Measurements from ENCODE around the gene NRG3. TPM values are rescaled to one million over a fixed set of nuclear protein-coding genes. Genes with fewer than 3 reads are reported as not detected.
"Not testable (repeated sequence)": the region's sequence is repeated elsewhere in the genome, so short reads cannot be mapped to it uniquely, and the experiment has no call there.

NRG3 gene
- total RNA-seq, 1 experiment from 2014 or later, result 0.62 TPM

DNA sequence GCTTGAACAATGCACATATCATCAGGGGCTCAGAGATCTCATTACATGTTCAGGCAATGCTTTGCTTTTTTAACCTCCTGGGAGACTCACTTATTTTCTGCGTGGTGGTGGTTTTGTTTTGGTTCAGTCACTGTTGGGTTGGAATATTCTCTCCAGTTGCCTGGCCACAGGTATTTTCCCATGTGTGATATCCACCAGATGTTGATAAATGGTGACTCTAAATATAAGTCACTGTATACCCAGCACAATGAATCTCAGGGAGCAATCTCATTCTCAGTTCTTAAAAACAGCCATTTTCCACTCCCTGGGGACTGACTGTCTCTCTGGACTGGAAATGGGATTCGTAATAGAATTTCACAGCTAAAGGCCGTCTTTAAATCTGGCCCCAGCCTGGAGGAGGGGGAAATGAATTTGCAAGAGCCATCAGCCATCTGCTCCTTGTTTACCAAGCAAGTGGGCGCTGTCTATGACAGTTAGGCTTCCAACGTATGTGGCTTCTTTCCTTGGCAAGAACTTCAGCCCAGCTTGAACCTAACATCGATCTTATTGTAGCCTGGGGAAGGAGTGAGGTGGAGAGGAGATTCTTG, 1106.2 kb downstream of the NRG3 start:
- DNase-seq, result no peak
- Histone ChIP-seq H3K36me3 (replicated peaks; ENCODE audit: control insufficient read depth, insufficient read depth, low read length) (no peaks in the 10 kb centered on the region), H3K27me3 (ENCODE audit: control insufficient read depth, insufficient read depth, low read length) (no peaks in the 10 kb centered on the region), H3K4me3 (ENCODE audit: insufficient read depth, low read depth, low read length) (no peak overlapping the region)

DNA sequence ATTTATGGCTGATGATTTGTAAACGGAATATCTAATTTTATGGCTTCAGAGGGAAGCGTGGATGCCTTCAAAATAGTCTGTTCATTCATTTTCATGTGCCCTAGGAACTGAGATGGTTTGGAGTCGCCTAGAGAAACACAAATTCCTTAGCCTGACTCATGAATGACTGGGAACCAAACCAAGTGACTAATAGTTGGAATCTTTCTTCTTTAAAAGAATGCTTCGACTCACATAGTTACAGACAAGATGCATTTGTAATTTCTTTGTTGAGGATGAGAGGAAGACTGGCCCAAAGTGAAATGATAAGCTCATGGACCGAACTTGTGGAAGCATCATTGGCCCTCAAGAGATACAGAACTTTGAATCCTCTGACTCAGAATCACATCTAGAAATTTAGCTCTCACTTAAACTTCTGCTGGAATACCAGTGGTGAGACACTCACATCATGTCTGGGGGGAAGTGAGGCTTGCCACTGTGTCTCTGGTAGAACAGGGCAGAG, 1107.2 kb downstream of the NRG3 start:
- no peak for DNase-seq
- Histone ChIP-seq H3K27me3 (ENCODE audit: control insufficient read depth, insufficient read depth, low read length) (no peaks in the 10 kb centered on the region), H3K4me3 (ENCODE audit: insufficient read depth, low read depth, low read length) (no peak overlapping the region), H3K36me3 (replicated peaks; ENCODE audit: control insufficient read depth, insufficient read depth, low read length) (no peaks in the 10 kb centered on the region)

DNA sequence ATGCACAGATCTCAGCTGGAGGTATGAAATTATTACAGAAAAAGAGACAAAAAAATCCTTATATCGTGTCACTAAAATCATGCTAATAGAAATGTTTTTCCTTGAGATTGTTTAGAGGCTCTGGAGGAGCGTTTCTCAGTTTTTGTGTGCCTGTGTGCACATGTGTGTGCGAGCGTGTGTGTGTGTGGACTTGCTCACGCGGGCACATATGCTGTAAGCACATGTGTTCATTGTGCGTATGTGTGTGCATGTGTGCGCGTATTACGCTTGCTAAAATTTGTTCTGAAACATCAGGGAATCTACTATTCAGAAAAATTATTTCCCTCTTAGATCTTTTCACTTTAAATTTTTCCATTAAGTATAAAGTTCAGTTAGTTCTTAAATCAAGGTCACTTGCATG, 1111.2 kb downstream of the NRG3 start:
- H3K27me3 ChIP-seq (ENCODE audit: control insufficient read depth, insufficient read depth, low read length), result no peaks in the 10 kb centered on the region
- no peaks in the 10 kb centered on the region for H3K36me3 ChIP-seq (replicated peaks; ENCODE audit: control insufficient read depth, insufficient read depth, low read length)
- H3K4me3 ChIP-seq (ENCODE audit: insufficient read depth, low read depth, low read length), result no peak overlapping the region
- DNase-seq, result no peak

DNA sequence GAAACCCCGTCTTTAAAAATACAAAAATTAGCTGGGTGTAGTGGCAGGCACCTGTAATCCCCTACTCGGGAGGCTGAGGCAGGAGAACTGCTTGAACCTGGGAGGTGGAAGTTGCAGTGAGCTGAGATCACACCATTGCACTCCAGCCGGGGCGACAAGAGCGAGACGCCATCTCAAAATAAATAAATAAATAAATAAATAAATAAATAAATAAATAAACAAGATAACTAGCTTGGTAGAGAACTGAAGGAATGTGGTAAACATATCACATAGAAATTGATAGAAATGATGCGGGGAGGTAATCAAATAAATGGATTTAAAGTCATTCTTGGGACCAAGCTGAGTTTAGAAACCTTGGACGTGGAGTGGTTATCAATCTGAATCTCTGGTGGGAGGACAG, 1131.5 kb downstream of the NRG3 start:
- DNase-seq; H3K36me3 ChIP-seq (replicated peaks; ENCODE audit: control insufficient read depth, insufficient read depth, low read length); H3K4me3 ChIP-seq (ENCODE audit: insufficient read depth, low read depth, low read length); H3K27me3 ChIP-seq (ENCODE audit: control insufficient read depth, insufficient read depth, low read length): not testable (repeated sequence)

DNA sequence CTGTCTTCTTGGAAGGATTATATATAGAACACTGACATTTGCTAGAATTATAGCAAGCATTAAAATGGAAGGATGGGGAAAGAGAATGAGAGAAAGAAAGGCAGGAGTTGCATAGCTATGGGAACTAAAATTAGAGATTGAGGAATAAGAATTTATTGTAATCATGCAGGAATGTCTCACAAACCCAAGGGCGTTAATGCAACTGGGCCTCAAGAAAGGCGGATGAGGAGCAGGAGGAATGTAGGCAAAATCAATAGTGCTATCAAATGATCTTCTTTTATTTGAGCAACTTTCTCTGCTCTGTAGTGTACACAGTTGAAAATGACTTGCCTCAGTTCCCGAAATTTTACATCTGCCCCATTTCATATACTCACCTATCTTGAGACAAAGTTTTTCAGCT, 1132.5 kb downstream of the NRG3 start:
- no peak for DNase-seq
- Histone ChIP-seq H3K4me3 (ENCODE audit: insufficient read depth, low read depth, low read length) (no peak overlapping the region), H3K36me3 (replicated peaks; ENCODE audit: control insufficient read depth, insufficient read depth, low read length) (no peaks in the 10 kb centered on the region), H3K27me3 (ENCODE audit: control insufficient read depth, insufficient read depth, low read length) (no peaks in the 10 kb centered on the region)

DNA sequence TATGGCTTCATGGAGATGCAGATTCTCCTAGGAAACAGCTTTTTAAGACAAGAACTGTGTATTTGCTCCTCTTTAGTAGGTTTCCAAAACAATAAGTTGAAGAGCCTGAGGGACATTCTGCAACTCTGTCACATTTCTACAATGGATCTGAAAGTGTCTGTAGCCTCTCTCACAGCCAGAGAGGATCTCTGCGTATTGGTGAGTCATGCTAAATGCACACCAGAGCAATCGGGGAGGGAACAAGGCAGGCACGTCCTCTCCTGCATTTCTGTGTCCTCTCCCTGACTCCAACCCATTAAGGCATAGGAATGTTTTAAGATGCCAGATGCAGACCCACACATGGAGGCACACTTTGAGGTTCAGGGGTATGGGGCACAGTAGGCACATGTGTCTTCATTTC, 1137.9 kb downstream of the NRG3 start:
- DNase-seq, result no peak
- H3K4me3 ChIP-seq (ENCODE audit: insufficient read depth, low read depth, low read length), result no peak overlapping the region
- no peaks in the 10 kb centered on the region for H3K36me3 ChIP-seq (replicated peaks; ENCODE audit: control insufficient read depth, insufficient read depth, low read length)
- no peaks in the 10 kb centered on the region for H3K27me3 ChIP-seq (ENCODE audit: control insufficient read depth, insufficient read depth, low read length)

DNA sequence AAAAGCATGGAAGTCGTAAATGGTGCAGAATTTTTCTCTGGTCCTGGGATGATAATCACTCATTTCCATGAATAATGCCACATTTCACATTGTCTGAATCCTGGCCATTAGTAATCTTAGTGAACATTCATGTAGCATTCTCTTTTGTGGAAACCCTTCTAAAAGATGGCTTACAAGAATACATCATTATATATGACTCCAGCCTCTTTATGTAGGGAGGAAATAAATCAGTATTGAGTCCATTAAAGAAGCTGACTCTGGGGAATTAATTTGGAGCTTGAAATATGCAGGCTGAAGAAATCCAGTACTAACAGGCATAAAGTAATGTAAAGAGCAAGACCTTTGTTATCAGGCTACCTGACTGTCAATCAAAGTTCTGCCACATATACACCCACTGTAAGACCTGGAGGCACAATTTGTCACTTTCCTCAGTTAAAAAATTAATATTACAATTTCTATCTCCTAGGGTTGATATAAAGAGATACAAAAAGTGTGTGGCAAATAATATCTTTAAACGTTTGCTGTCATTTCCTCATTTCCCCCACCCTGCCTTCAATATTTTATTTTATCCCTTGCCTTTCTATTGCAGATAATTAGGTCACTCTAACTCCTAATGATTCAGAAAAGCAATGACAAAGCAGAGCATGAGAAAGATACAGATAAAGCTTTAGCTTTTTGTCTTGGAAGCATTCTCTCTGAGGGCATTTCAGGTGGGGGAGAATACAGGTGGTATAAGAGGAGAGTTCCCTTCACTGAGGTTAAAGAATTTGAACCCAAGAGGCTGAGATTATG, 1142.3 kb downstream of the NRG3 start:
- no peak for DNase-seq
- Histone ChIP-seq H3K27me3 (ENCODE audit: control insufficient read depth, insufficient read depth, low read length) (no peaks in the 10 kb centered on the region), H3K36me3 (replicated peaks; ENCODE audit: control insufficient read depth, insufficient read depth, low read length) (no peaks in the 10 kb centered on the region), H3K4me3 (ENCODE audit: insufficient read depth, low read depth, low read length) (no peak overlapping the region)

DNA sequence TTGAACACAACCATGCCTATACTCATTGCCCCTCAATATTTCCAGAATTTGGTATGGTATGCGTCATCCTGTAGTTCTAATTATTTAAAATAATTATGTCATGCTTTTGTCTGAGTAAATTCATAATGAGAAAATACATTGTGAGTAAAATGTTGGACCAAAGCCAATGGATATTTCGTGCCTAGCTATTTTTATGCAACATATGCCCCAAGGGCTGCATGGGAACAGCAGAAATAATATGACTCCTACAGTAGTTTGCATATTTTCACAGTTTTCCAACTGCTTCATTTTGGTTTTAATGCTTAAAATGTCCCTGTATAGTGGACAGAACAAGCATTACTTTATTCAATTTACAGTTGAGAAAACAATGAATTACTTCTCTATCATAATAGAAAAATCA, 1148.7 kb downstream of the NRG3 start:
- no peaks in the 10 kb centered on the region for H3K27me3 ChIP-seq (ENCODE audit: control insufficient read depth, insufficient read depth, low read length)
- no peak for DNase-seq
- H3K4me3 ChIP-seq (ENCODE audit: insufficient read depth, low read depth, low read length), result no peak overlapping the region
- H3K36me3 ChIP-seq (replicated peaks; ENCODE audit: control insufficient read depth, insufficient read depth, low read length), result no peaks in the 10 kb centered on the region

Measured in H7 (cell line).